HepG2 (cell line): ENCODE measurements around the gene COASY. TPM values are rescaled to one million over a fixed set of nuclear protein-coding genes. Genes with fewer than 3 reads are reported as not detected.

ENCODE experiments used
- ARID5B ChIP-seq: IDR thresholded peaks from 2 replicates; pipeline ENCODE4 v1.4.0; 2020; ENCODE audit warnings: mild to moderate bottlenecking, missing genetic modification reagents
- EP300 ChIP-seq, 3 experiments: sonication (generic) in 1 of 3; formaldehyde crosslinking in 1 of 3; IDR thresholded peaks; 2 replicates each; pipeline versions ENCODE4 v1.5.1 to v1.6.1; 2011 to 2020; ENCODE audit warnings: low read depth in 2 of 3, low read length in 2 of 3, borderline replicate concordance in 1 of 3, improper control_type of control experiment in 1 of 3, mild to moderate bottlenecking in 1 of 3, missing genetic modification reagents in 1 of 3, moderate library complexity in 1 of 3
- GATAD2A ChIP-seq: IDR thresholded peaks from 2 replicates; pipeline ENCODE4 v1.6.1; 2016
- KLF9 ChIP-seq: IDR thresholded peaks from 2 replicates; pipeline ENCODE4 v1.6.1; 2016; ENCODE audit warnings: low read depth
- NCOR1 ChIP-seq: fragments of 200-600 bp; sonication (generic); IDR thresholded peaks from 2 replicates; pipeline ENCODE4 v1.7.0; 2017; ENCODE audit warnings: antibody characterized with exemption, low read length, borderline replicate concordance
- NR2F6 ChIP-seq, 2 experiments: IDR thresholded peaks; 2 replicates each; pipeline ENCODE4 v1.6.1; 2016; ENCODE audit warnings: antibody characterized with exemption in 1 of 2, mild to moderate bottlenecking in 1 of 2
- SOX6 ChIP-seq, 2 experiments: fragments of 450-650 bp in 1 of 2; sonication (generic) in 1 of 2; formaldehyde crosslinking in 1 of 2; IDR thresholded peaks; 2 replicates each; pipeline versions ENCODE4 v1.4.0 to v1.6.1; 2017 to 2020; ENCODE audit warnings: antibody characterized with exemption in 1 of 2, mild to moderate bottlenecking in 1 of 2, missing genetic modification reagents in 1 of 2
- ZBTB3 ChIP-seq: sonication (generic); formaldehyde crosslinking; IDR thresholded peaks from 2 replicates; pipeline ENCODE4 v1.4.0; 2020; ENCODE audit warnings: low read depth, mild to moderate bottlenecking, moderate library complexity, missing genetic modification reagents, borderline replicate concordance
- ZFP82 ChIP-seq: sonication (generic); formaldehyde crosslinking; IDR thresholded peaks from 2 replicates; pipeline ENCODE4 v1.5.1; 2020; ENCODE audit warnings: mild to moderate bottlenecking, missing genetic modification reagents, borderline replicate concordance
- ZFX ChIP-seq: sonication (generic); formaldehyde crosslinking; IDR thresholded peaks from 2 replicates; pipeline ENCODE4 v1.4.0; 2020; ENCODE audit warnings: mild to moderate bottlenecking, low read depth, missing genetic modification reagents, moderate library complexity
- ZNF451 ChIP-seq: sonication (generic); formaldehyde crosslinking; IDR thresholded peaks from 2 replicates; pipeline ENCODE4 v1.5.0; 2020; ENCODE audit warnings: mild to moderate bottlenecking, missing genetic modification reagents
- ZNF644 ChIP-seq: IDR thresholded peaks from 2 replicates; pipeline ENCODE4 v1.6.1; 2016; ENCODE audit warnings: low read depth
- ZNF878 ChIP-seq: sonication (generic); formaldehyde crosslinking; IDR thresholded peaks from 2 replicates; pipeline ENCODE4 v1.8.1; 2023; ENCODE audit warnings: mild to moderate bottlenecking, missing genetic modification reagents, moderate library complexity
- polyA plus RNA-seq, 8 experiments: library from polyadenylated mRNA; depleted of rRNA in 3 of 8; stranded (reverse) in 7 of 8; unstranded in 1 of 8; fragments of >200 nt; fragmentation: Illumina TruSeq in 4 of 8; extraction: Trizol in 4 of 8; gene quantifications; 2 replicates each; pipeline versions ENCODE4 v1.2.1 to v1.2.3, GENCODE V29; 2011 to 2016; ENCODE audit warnings: low read depth in 4 of 8, missing spikeins in 1 of 8, mixed read lengths in 1 of 8; ENCODE audit not compliant: insufficient read depth in 1 of 8
- total RNA-seq, 5 experiments: library from RNA; depleted of rRNA; stranded (reverse); fragments of >200 nt; fragmentation: Illumina TruSeq; extraction: Trizol; gene quantifications; 2 replicates each; pipeline ENCODE4 v1.2.3, GENCODE V29; 2016; ENCODE audit warnings: low read depth in 1 of 5
- TF ChIP-seq, protein P1 (sequence below): sonication (generic); formaldehyde crosslinking; IDR thresholded peaks from 2 replicates; pipeline ENCODE4 v1.5.1; 2020; ENCODE audit warnings: mild to moderate bottlenecking, missing genetic modification reagents, moderate library complexity
- TF ChIP-seq, protein P2 (sequence below), 2 experiments: fragments of 450-650 bp in 1 of 2; sonication (generic) in 1 of 2; formaldehyde crosslinking; IDR thresholded peaks; 2 replicates each; pipeline versions ENCODE4 v1.5.0 to v1.8.0; 2020 to 2022; ENCODE audit warnings: mild to moderate bottlenecking in 1 of 2, missing genetic modification reagents in 1 of 2
- TF ChIP-seq, protein P3 (sequence below): sonication (generic); formaldehyde crosslinking; IDR thresholded peaks from 2 replicates; pipeline ENCODE4 v1.4.0; 2020; ENCODE audit warnings: missing genetic modification reagents, low read depth, mild to moderate bottlenecking, borderline replicate concordance

The COASY gene
- total and polyA plus RNA-seq, 2 of the 13 experiments (the other 11 are each of a cell fraction or from before 2014, with no cell fraction given), result 90.7 to 125 TPM

DNA sequence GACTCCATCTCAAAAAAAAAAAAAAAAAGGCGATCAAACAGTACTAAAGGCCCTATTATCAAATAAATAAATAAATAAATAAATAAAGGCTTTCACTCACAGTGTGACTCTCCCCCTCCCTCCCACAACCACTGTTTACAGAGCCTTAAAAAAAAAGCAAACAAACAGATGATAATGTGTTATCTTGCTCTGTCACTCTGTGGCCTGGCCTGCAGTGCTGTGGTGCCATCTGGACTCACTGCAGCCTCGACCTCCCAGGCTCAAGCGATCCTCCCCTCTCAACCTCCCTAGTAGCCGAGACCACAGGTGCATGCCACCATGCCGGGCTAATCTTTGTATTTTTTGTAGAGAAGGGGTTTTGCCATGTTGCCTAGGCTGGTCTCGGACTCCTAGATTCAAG is 34.0 kb upstream of the COASY start (continued):
- TF ChIP-seq, protein P1, sequence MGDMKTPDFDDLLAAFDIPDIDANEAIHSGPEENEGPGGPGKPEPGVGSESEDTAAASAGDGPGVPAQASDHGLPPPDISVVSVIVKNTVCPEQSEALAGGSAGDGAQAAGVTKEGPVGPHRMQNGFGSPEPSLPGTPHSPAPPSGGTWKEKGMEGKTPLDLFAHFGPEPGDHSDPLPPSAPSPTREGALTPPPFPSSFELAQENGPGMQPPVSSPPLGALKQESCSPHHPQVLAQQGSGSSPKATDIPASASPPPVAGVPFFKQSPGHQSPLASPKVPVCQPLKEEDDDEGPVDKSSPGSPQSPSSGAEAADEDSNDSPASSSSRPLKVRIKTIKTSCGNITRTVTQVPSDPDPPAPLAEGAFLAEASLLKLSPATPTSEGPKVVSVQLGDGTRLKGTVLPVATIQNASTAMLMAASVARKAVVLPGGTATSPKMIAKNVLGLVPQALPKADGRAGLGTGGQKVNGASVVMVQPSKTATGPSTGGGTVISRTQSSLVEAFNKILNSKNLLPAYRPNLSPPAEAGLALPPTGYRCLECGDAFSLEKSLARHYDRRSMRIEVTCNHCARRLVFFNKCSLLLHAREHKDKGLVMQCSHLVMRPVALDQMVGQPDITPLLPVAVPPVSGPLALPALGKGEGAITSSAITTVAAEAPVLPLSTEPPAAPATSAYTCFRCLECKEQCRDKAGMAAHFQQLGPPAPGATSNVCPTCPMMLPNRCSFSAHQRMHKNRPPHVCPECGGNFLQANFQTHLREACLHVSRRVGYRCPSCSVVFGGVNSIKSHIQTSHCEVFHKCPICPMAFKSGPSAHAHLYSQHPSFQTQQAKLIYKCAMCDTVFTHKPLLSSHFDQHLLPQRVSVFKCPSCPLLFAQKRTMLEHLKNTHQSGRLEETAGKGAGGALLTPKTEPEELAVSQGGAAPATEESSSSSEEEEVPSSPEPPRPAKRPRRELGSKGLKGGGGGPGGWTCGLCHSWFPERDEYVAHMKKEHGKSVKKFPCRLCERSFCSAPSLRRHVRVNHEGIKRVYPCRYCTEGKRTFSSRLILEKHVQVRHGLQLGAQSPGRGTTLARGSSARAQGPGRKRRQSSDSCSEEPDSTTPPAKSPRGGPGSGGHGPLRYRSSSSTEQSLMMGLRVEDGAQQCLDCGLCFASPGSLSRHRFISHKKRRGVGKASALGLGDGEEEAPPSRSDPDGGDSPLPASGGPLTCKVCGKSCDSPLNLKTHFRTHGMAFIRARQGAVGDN (CRISPR knock-in tag), result peak; percentile 11; the same call in 1 of the 2 replicates
- TF ChIP-seq ZNF451 (CRISPR knock-in tag) (no peak), ZNF878 (CRISPR knock-in tag) (0 out of 2 replicates have a peak, but pooled peaks have one; percentile 1), ZFP82 (CRISPR knock-in tag) (no peak), GATAD2A (CRISPR knock-in tag) (peak; percentile 75), KLF9 (CRISPR knock-in tag) (no peak), NR2F6 (IDR thresholded peaks at IDR 0.05) (0 out of 2 replicates have a peak, but pooled peaks have one; percentile 16), NR2F6 (CRISPR knock-in tag; IDR thresholded peaks at IDR 0.05) (0 out of 2 replicates have a peak, but pooled peaks have one; percentile 20), ZBTB3 (CRISPR knock-in tag) (peak; percentile 57; the same call in 1 of the 2 replicates), ZNF644 (0 out of 2 replicates have a peak, but pooled peaks have one; percentile 12), ZFX (CRISPR knock-in tag) (peak; percentile 41), SOX6 (IDR thresholded peaks at IDR 0.05) (no peak), SOX6 (CRISPR knock-in tag; IDR thresholded peaks at IDR 0.05) (0 out of 2 replicates have a peak, but pooled peaks have one; percentile 6), NCOR1 (peak; percentile 17; the same call in 1 of the 2 replicates), EP300 (IDR thresholded peaks at IDR 0.05; ENCODE audit: low read depth in 2 of 2, low read length in 2 of 2) (peak in 1 of 2 experiments; percentile 61; a peak in 1 of 4 replicates), EP300 (CRISPR knock-in tag; IDR thresholded peaks at IDR 0.05; ENCODE audit: borderline replicate concordance) (no peak), ARID5B (CRISPR knock-in tag) (0 out of 2 replicates have a peak, but pooled peaks have one; percentile 17)
- TF ChIP-seq, protein P2, sequence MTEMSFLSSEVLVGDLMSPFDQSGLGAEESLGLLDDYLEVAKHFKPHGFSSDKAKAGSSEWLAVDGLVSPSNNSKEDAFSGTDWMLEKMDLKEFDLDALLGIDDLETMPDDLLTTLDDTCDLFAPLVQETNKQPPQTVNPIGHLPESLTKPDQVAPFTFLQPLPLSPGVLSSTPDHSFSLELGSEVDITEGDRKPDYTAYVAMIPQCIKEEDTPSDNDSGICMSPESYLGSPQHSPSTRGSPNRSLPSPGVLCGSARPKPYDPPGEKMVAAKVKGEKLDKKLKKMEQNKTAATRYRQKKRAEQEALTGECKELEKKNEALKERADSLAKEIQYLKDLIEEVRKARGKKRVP (CRISPR knock-in tag; IDR thresholded peaks at IDR 0.05), result 0 out of 4 replicates have a peak, but pooled peaks of 1 of the 2 experiments have one; percentile 30
- TF ChIP-seq, protein P3, sequence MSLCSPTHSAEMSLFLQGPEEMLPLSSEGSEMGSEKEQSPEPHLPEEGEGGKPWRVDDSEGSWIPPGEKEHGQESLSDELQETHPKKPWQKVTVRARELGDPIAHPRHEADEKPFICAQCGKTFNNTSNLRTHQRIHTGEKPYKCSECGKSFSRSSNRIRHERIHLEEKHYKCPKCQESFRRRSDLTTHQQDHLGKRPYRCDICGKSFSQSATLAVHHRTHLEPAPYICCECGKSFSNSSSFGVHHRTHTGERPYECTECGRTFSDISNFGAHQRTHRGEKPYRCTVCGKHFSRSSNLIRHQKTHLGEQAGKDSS (CRISPR knock-in tag), result 0 out of 2 replicates have a peak, but pooled peaks have one; percentile 36
